Activated T-cell treated with anti-CD3 and anti-CD28 coated beads, Interleukin-2, amount 50 U/mL, for 1 hour (primary cell): ENCODE measurements around the gene ZC3H10.
"Not testable (repeated sequence)": the region's sequence is repeated elsewhere in the genome, so short reads cannot be mapped to it uniquely, and the experiment has no call there.

Experiments used
- DNase-seq: peaks from one replicate; pipeline ENCODE4 v3.0.0-alpha.2; 2020

The ZC3H10 gene, protein sequence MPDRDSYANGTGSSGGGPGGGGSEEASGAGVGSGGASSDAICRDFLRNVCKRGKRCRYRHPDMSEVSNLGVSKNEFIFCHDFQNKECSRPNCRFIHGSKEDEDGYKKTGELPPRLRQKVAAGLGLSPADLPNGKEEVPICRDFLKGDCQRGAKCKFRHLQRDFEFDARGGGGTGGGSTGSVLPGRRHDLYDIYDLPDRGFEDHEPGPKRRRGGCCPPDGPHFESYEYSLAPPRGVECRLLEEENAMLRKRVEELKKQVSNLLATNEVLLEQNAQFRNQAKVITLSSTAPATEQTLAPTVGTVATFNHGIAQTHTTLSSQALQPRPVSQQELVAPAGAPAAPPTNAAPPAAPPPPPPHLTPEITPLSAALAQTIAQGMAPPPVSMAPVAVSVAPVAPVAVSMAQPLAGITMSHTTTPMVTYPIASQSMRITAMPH

DNA sequence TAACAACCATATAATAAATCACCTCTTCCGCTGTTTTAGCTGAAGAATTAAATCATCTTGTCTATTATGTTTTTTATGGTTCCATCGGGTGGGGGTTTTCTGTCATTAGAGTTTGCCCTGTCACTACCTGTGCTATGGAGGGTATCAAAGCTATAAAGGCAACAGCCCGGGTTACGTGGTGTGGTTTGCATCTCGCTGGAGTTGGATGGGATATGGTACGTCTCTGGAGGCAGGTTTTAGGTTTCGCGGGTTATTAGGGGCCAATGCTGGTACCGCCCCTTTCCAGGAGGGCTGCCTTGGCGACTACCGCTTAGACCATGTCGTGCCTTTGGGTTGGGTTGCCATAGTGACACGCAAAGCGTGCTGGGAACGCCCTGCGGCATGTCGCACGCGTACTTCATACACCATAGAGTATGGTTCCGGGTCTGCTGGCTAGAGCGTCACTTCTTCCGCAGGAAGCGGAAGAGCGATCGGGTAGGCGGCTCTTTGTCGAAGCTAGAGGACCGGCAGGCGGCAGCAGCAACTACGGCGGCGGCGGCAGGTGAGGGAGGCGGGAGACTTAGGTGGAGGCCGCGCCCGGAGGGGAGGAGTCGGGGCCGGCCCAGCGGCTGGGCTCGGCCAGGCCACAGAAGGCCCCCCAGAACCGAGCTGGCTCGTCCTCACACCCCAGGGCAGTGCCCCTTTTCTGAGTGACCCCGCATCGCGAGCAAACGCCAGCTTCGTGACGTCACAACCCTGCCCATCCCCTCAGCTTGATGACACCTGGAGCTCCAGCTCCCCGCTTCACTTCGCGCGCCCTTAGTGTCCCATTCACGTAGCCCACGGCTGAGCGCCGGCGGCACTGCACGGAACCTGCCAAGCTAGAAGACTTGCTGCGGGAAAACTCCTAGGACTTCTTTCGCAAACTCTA, at the start of gene ZC3H10:
TSS of gene ZC3H10 (plus strand) at position 489 of the 910 bp plus-strand sequence. CDS start 2,297 bp downstream, outside the sequence.
- DNase-seq, result peak; percentile 94

DNA sequence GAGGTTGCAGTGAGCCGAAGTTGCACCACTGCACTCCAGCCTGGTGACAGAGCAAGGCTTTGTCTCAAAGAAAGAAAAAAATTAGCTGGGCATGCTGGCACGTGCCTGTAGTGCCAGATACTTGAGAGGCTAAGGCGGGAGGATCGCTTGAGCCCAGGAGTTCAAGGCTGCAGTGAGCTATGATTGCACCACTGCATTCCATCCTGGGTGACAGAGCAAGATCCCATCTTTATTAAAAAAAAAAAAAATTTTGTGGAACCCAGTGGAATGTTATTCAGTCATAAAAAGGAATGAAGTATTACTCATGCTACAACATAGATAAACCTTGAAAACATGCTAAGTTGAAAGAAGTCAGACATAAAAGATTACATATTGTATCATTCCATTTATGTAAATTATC, 46.4 kb upstream of the ZC3H10 start:
- no peak for DNase-seq

DNA sequence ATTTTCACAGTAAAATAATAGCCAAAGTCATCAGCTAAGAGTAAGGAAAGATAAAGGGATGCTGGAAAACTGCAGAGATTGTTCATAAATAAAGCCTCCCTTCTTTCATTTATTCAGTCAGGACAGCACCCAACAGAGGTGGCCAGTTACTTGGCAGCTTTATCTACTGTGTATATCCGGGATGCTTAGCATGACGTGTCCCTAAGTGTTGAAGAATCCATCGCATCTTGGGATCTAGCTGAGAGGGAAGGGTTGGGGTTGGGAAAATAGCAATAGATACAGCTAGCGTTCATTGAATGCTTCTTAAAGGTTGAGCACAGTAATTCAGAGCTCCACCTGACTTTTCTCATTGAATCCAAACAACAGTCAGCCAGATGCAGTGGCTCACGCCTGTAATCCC, 43.7 kb upstream of the ZC3H10 start:
- no peak for DNase-seq

- DNase-seq, result not testable (repeated sequence)
These were observed 40.1 kb upstream of the ZC3H10 start for GRCh38 chr12:56077966-56078365.

- DNase-seq, result no peak
These were observed 39.6 kb upstream of the ZC3H10 start for GRCh38 chr12:56078427-56078826.

DNA sequence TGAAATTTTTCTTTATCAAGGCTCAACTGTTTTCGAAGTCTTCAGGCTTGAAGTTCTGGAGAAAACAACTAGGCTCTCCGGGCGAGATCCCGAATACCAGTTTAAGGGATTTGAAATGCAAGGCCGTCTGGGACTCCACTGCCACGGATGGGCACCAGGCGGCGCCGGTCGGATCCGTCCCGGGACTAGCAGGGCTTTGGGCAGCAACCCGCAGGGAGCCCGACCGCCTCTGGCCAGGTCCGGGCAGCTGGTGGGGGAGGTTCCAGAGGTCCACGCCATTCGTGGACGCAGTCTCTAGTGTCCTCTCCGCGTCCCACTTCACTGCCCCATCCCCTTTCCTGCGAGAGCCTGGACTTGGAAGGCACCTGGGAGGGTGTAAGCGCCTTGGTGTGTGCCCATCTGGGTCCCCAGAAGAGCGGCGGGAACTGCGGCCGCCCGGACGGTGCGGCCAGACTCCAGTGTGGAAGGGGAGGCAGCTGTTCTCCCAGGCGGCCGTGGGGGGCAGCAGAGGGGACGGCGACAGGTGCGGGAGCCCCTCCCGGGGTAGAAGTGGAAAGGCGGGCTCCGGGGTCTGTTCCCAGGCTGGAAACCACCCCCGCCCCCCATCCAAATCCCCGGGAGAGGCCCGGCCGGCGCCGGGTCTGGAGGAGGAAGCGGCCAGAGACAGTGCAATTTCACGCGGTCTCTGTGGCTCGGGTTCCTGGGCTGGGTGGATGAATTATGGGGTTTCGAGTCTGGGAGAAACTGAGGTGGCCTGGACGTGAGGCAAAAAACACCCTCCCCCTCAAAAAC, 38.9 kb upstream of the ZC3H10 start:
- peak; percentile 64 for DNase-seq

DNA sequence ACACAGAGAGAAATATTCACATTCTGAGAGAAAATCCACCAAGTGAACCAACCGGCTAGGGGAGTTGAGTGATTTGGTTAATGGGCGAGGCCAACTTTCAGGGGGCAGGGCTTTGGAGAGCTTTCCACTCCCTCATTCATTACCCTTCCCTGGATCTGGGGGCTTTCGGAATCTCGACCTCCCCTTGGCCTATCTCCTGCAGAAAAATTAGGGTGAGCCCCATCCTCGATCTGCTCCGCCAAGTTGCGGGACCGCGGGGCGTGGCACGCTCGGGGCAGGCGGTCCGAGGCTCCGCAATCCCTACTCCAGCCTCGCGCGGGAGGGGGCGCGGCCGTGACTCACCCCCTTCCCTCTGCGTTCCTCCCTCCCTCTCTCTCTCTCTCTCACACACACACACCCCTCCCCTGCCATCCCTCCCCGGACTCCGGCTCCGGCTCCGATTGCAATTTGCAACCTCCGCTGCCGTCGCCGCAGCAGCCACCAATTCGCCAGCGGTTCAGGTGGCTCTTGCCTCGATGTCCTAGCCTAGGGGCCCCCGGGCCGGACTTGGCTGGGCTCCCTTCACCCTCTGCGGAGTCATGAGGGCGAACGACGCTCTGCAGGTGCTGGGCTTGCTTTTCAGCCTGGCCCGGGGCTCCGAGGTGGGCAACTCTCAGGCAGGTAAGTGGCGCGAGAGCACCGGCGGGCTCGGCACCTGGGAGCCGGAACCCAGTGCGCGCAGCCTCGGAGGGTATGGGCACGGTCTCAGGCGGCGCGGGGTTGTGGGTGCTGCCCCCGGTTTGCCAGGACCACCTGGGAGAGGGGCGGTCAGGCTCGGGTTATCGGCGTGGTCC, 38.1 kb upstream of the ZC3H10 start, which contains the start of gene ERBB3:
TSS of gene ERBB3 (plus strand) at position 443 of the 833 bp plus-strand sequence. CDS start at position 579, 136 bp downstream.
- peak; percentile 80 for DNase-seq

GRCh38 chr12:56080556-56081138, 37.4 kb upstream of the ZC3H10 start:
- no peak for DNase-seq

DNA sequence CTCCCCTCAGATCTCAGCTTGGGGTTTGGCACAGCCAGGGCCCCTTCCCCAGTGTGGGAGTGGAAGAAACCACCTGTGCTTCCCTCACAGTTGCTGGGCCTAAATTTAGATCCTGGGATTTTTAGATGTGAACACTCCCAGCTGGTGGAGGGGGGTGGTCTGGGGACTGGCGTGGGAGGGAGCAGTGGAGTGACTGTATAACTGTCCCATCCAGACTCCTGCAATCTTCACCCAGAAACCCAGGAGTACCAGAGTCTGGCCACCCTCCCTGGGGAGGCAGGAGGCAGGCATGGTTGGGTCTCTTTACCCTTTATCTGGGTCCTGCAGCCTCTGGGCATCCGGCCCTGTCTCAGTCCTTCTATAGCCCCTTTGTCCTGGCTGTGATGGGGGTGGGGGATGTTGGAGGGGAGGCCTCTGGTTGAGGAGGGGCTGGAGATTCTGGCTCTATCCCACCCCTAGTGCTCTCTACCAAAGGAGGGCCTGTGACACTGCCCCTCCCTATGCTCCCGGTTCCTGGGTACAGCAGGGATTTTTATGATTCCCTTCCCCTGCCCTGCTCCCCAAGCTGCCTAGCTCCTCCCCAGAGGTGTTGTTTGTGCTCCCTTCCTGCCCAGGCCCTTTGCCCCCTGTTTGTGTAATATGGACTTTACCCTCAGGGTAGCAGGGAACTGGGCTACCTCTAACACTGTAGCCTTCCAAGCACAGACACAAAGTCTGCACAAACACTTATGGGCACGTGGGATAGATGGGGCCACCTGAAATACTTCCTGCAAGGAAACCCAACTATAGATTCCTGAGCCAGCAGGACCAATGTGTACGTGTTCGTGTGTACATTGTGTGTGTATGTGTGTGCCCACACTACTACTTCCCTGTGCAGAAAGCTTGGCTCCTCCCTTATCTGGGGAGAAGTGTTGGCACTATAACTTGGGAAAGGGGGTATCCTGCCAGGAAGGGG, 36.4 kb upstream of the ZC3H10 start:
- DNase-seq, result no peak

DNA sequence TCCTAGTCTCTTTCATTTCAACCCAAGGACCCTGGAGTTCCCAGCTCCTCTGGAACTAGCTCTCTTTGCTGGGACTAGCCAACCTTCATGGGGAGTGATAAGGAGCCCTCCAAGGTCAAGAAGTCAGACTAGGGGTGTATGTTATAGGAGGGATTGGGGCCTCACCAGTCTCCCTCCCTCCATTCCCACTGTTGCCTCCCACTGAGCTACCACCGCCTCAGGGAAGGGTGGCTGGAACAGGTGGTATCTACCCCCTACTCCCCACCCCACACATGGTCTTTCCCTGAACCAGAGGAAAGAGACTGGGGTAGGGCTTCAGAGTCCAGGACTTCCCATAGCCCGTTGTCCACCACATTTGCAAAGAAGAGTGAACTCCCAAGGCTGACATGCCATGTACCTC, 35.7 kb upstream of the ZC3H10 start:
- DNase-seq, result no peak

- DNase-seq, result no peak
These were observed 35.1 kb upstream of the ZC3H10 start for GRCh38 chr12:56082967-56083366.

DNA sequence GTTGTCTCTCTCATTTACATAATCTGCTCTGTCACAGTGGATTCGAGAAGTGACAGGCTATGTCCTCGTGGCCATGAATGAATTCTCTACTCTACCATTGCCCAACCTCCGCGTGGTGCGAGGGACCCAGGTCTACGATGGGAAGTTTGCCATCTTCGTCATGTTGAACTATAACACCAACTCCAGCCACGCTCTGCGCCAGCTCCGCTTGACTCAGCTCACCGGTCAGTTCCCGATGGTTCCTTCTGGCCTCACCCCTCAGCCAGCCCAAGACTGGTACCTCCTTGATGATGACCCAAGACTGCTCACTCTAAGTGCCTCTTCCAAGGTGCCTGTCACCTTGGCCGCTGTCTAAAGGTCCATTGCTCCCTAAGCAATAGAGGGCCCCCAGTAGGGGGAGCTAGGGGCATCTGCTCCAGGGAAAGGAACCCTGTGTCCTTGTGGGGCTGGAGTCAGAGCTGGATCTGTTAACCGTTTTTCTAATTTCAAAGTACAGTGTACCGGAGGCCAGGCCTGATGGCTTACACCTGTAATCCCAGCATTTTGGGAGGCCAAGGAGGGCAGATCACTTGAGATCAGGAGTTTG, 33.0 kb upstream of the ZC3H10 start:
- DNase-seq, result no peak

- no peak for DNase-seq
These were observed 32.0 kb upstream of the ZC3H10 start for GRCh38 chr12:56086096-56086495.

GRCh38 chr12:56086608-56087007, 31.5 kb upstream of the ZC3H10 start:
- DNase-seq, result no peak

DNA sequence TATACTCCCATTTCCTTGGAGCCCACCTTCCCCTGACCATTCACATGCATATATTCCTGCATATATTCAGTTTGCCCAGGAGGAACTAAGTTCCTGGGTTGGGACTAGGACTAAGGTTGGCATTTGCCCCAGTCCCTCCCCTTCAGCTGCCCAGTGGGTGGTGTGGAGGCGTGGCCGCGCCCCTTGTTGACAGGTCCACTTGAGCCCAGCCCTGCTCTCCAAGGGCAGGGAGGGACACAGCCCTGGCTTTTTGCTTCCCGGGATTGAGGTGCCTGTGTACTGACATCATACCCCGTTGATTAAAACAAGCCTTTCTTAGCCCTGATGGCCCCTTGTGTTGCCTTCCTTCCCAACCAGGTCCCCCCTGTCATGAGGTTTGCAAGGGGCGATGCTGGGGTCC, 30.8 kb upstream of the ZC3H10 start:
- no peak for DNase-seq

- no peak for DNase-seq
These were observed 20.3 kb upstream of the ZC3H10 start for GRCh38 chr12:56097738-56098137.

DNA sequence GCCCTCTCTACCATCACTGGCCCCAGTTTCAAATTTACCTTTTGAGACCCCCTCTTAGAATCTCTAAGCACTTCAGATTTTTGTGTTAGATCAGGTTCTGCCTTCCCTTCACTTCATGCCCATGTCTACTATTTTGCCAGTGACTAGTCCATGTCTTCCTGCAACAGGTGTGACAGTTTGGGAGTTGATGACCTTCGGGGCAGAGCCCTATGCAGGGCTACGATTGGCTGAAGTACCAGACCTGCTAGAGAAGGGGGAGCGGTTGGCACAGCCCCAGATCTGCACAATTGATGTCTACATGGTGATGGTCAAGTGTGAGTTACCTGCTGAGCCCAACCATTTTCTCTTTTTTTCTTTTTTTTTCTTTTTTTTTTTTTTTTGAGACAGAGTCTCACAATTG, 19.5 kb upstream of the ZC3H10 start:
- DNase-seq, result no peak

GRCh38 chr12:56099787-56100186, 18.3 kb upstream of the ZC3H10 start:
- DNase-seq, result no peak

DNA sequence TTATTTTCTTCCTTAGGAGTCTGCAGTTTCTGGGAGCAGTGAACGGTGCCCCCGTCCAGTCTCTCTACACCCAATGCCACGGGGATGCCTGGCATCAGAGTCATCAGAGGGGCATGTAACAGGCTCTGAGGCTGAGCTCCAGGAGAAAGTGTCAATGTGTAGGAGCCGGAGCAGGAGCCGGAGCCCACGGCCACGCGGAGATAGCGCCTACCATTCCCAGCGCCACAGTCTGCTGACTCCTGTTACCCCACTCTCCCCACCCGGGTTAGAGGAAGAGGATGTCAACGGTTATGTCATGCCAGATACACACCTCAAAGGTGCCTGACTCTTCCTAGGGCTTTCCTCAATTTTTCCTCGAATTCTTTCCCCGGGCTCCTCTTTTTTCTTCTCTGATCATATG, 17.0 kb upstream of the ZC3H10 start:
- no peak for DNase-seq

GRCh38 chr12:56102683-56103065, 15.4 kb upstream of the ZC3H10 start:
- no peak for DNase-seq
